ENCODE measurements around the gene ACTR3C. TPM values are rescaled to one million over a fixed set of nuclear protein-coding genes. Genes with fewer than 3 reads are reported as not detected.
"Not testable (repeated sequence)": the region's sequence is repeated elsewhere in the genome, so short reads cannot be mapped to it uniquely, and the experiment has no call there.

Gene ACTR3C
- polyA plus RNA-seq, 4 donors, result 2.4 to 9.6 (median 6.0) TPM

DNA sequence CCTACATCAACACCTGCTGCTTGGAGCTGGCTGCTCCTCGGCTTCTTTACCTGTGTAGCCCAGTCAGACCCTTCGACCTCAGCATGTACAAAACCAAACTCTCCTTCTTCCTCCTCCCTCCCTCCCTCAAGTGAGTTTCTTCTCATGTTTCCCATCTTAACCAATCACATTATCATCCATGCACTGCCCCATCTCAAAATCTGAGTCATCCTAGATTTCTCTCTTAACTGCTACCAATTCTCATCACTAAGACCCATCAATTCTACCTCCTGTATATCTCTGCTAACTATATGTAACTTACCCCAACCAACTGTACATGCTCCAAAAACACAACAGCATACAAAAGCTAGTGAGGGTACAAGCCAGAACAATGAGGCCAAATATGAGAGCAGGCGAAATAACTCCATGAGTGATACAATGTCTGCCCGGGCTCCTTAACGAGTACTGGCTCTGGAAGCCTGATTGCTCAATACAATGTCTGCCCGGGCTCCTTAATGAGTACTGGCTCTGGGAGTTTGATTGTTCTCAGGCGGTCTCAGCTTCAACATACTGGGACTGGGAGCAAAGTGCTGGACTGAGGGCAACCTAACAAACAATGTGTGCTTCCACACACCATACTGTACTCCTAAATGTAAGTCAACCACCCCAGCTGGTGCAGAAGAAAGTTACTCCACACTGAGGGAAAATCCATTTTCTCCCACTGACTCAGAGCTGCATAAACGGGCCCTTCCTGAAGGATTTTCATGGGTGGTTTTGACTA is 18.7 kb downstream of the ACTR3C start:
- not testable (repeated sequence) for FAIRE-seq

GRCh38 chr7:150302908-150303310 is 20.4 kb downstream of the ACTR3C start:
- not testable (repeated sequence) for H3K27me3 ChIP-seq (ENCODE audit: control insufficient read depth in 3 of 3, insufficient read depth in 3 of 3, low read length in 3 of 3); H3K4me1 ChIP-seq (ENCODE audit: control insufficient read depth in 3 of 3, insufficient read depth in 2 of 3, low read depth in 1 of 3, low read length in 2 of 3); H3K9me3 ChIP-seq (ENCODE audit: control insufficient read depth in 2 of 2, insufficient read depth in 1 of 2, low read depth in 1 of 2, low read length in 1 of 2); DNase-seq; H3K4me3 ChIP-seq (ENCODE audit: low read depth in 1 of 3, low read length in 3 of 3); H3K27ac ChIP-seq (ENCODE audit: low read depth in 1 of 3, low read length in 2 of 3); FAIRE-seq; H3K36me3 ChIP-seq (ENCODE audit: control insufficient read depth in 3 of 3, insufficient read depth in 2 of 3, low read depth in 1 of 3, low read length in 3 of 3)
- WGBS, 3 donors, result 70 to 82% (median 82%) methylated on average over 1 of the region's 1 CpG

More for the DNA sequence above, 18.7 kb downstream of the ACTR3C start:
- not testable (repeated sequence) for H3K4me3 ChIP-seq (ENCODE audit: low read depth in 1 of 3, low read length in 3 of 3); H3K36me3 ChIP-seq (ENCODE audit: control insufficient read depth in 3 of 3, insufficient read depth in 2 of 3, low read depth in 1 of 3, low read length in 3 of 3); H3K9me3 ChIP-seq (ENCODE audit: control insufficient read depth in 2 of 2, insufficient read depth in 1 of 2, low read depth in 1 of 2, low read length in 1 of 2); H3K4me1 ChIP-seq (ENCODE audit: control insufficient read depth in 3 of 3, insufficient read depth in 2 of 3, low read depth in 1 of 3, low read length in 2 of 3); DNase-seq; H3K27me3 ChIP-seq (ENCODE audit: control insufficient read depth in 3 of 3, insufficient read depth in 3 of 3, low read length in 3 of 3); H3K27ac ChIP-seq (ENCODE audit: low read depth in 1 of 3, low read length in 2 of 3)
- WGBS, 3 donors, result 53 to 66% (median 62%) methylated on average over 7 to 8 of the region's 8 CpGs

GRCh38 chr7:150297978-150298377 is 25.4 kb downstream of the ACTR3C start:
- H3K4me3 ChIP-seq (ENCODE audit: low read depth in 1 of 3, low read length in 3 of 3); H3K4me1 ChIP-seq (ENCODE audit: control insufficient read depth in 3 of 3, insufficient read depth in 2 of 3, low read depth in 1 of 3, low read length in 2 of 3); H3K27me3 ChIP-seq (ENCODE audit: control insufficient read depth in 3 of 3, insufficient read depth in 3 of 3, low read length in 3 of 3); H3K27ac ChIP-seq (ENCODE audit: low read depth in 1 of 3, low read length in 2 of 3); DNase-seq; H3K36me3 ChIP-seq (ENCODE audit: control insufficient read depth in 3 of 3, insufficient read depth in 2 of 3, low read depth in 1 of 3, low read length in 3 of 3); FAIRE-seq; H3K9me3 ChIP-seq (ENCODE audit: control insufficient read depth in 2 of 2, insufficient read depth in 1 of 2, low read depth in 1 of 2, low read length in 1 of 2): not testable (repeated sequence)

- H3K27ac ChIP-seq (ENCODE audit: low read depth in 1 of 3, low read length in 2 of 3); H3K4me1 ChIP-seq (ENCODE audit: control insufficient read depth in 3 of 3, insufficient read depth in 2 of 3, low read depth in 1 of 3, low read length in 2 of 3); H3K36me3 ChIP-seq (ENCODE audit: control insufficient read depth in 3 of 3, insufficient read depth in 2 of 3, low read depth in 1 of 3, low read length in 3 of 3); FAIRE-seq; H3K9me3 ChIP-seq (ENCODE audit: control insufficient read depth in 2 of 2, insufficient read depth in 1 of 2, low read depth in 1 of 2, low read length in 1 of 2); DNase-seq; H3K27me3 ChIP-seq (ENCODE audit: control insufficient read depth in 3 of 3, insufficient read depth in 3 of 3, low read length in 3 of 3); H3K4me3 ChIP-seq (ENCODE audit: low read depth in 1 of 3, low read length in 3 of 3): not testable (repeated sequence)
- WGBS, 3 donors, result 74 to 83% (median 77%) methylated on average over 8 to 9 of the region's 10 CpGs
Observed at GRCh38 chr7:150296802-150297201, 26.5 kb downstream of the ACTR3C start.

DNA sequence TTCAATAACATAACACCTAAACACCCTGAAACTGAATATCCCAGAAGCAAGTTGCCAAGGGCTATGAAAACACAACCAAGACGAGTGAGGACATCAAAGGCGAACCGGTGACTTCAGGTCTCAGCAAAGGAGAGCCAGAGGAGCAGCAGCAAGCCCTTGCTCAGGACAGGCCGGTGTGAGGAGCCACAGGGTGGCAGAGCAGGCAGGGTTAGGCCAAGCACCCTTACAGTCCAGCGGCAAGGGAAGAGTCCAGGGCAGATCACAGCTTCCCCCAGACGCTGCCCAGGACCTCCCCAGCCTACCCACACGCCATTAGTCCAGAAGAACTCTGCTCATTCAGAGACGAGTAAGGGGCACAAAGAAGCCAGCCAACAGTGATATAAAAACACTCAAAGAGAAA is 27.7 kb downstream of the ACTR3C start:
- not testable (repeated sequence) for H3K4me1 ChIP-seq (ENCODE audit: control insufficient read depth in 3 of 3, insufficient read depth in 2 of 3, low read depth in 1 of 3, low read length in 2 of 3); H3K36me3 ChIP-seq (ENCODE audit: control insufficient read depth in 3 of 3, insufficient read depth in 2 of 3, low read depth in 1 of 3, low read length in 3 of 3); H3K4me3 ChIP-seq (ENCODE audit: low read depth in 1 of 3, low read length in 3 of 3); FAIRE-seq; H3K9me3 ChIP-seq (ENCODE audit: control insufficient read depth in 2 of 2, insufficient read depth in 1 of 2, low read depth in 1 of 2, low read length in 1 of 2); H3K27me3 ChIP-seq (ENCODE audit: control insufficient read depth in 3 of 3, insufficient read depth in 3 of 3, low read length in 3 of 3); DNase-seq; H3K27ac ChIP-seq (ENCODE audit: low read depth in 1 of 3, low read length in 2 of 3)
- WGBS, 3 donors, result 76 to 88% (median 78%) methylated on average over 2 to 3 of the region's 8 CpGs

GRCh38 chr7:150295027-150295426 is 28.3 kb downstream of the ACTR3C start:
- not testable (repeated sequence) for DNase-seq

GRCh38 chr7:150290317-150290716 is 33.0 kb downstream of the ACTR3C start:
- not testable (repeated sequence) for FAIRE-seq
- WGBS, 3 donors, result 78 to 84% (median 79%) methylated on average over 6 of the region's 6 CpGs

More at GRCh38 chr7:150295027-150295426, 28.3 kb downstream of the ACTR3C start:
- H3K27me3 ChIP-seq (ENCODE audit: control insufficient read depth in 3 of 3, insufficient read depth in 3 of 3, low read length in 3 of 3); H3K36me3 ChIP-seq (ENCODE audit: control insufficient read depth in 3 of 3, insufficient read depth in 2 of 3, low read depth in 1 of 3, low read length in 3 of 3); H3K4me3 ChIP-seq (ENCODE audit: low read depth in 1 of 3, low read length in 3 of 3); FAIRE-seq; H3K9me3 ChIP-seq (ENCODE audit: control insufficient read depth in 2 of 2, insufficient read depth in 1 of 2, low read depth in 1 of 2, low read length in 1 of 2); H3K27ac ChIP-seq (ENCODE audit: low read depth in 1 of 3, low read length in 2 of 3); H3K4me1 ChIP-seq (ENCODE audit: control insufficient read depth in 3 of 3, insufficient read depth in 2 of 3, low read depth in 1 of 3, low read length in 2 of 3): not testable (repeated sequence)
- 88 to 95% (median 92%) methylated on average over 8 of the region's 8 CpGs for WGBS, 3 donors

GRCh38 chr7:150288816-150289215 is 34.5 kb downstream of the ACTR3C start:
- not testable (repeated sequence) for H3K9me3 ChIP-seq (ENCODE audit: control insufficient read depth in 2 of 2, insufficient read depth in 1 of 2, low read depth in 1 of 2, low read length in 1 of 2); H3K4me1 ChIP-seq (ENCODE audit: control insufficient read depth in 3 of 3, insufficient read depth in 2 of 3, low read depth in 1 of 3, low read length in 2 of 3); H3K27me3 ChIP-seq (ENCODE audit: control insufficient read depth in 3 of 3, insufficient read depth in 3 of 3, low read length in 3 of 3); H3K36me3 ChIP-seq (ENCODE audit: control insufficient read depth in 3 of 3, insufficient read depth in 2 of 3, low read depth in 1 of 3, low read length in 3 of 3); H3K4me3 ChIP-seq (ENCODE audit: low read depth in 1 of 3, low read length in 3 of 3); DNase-seq; FAIRE-seq; H3K27ac ChIP-seq (ENCODE audit: low read depth in 1 of 3, low read length in 2 of 3)
- WGBS, 3 donors, result 88 to 99% (median 91%) methylated on average over 4 to 5 of the region's 6 CpGs

More at GRCh38 chr7:150290317-150290716, 33.0 kb downstream of the ACTR3C start:
- H3K4me1 ChIP-seq (ENCODE audit: control insufficient read depth in 3 of 3, insufficient read depth in 2 of 3, low read depth in 1 of 3, low read length in 2 of 3); H3K27me3 ChIP-seq (ENCODE audit: control insufficient read depth in 3 of 3, insufficient read depth in 3 of 3, low read length in 3 of 3); H3K27ac ChIP-seq (ENCODE audit: low read depth in 1 of 3, low read length in 2 of 3); DNase-seq; H3K36me3 ChIP-seq (ENCODE audit: control insufficient read depth in 3 of 3, insufficient read depth in 2 of 3, low read depth in 1 of 3, low read length in 3 of 3); H3K9me3 ChIP-seq (ENCODE audit: control insufficient read depth in 2 of 2, insufficient read depth in 1 of 2, low read depth in 1 of 2, low read length in 1 of 2); H3K4me3 ChIP-seq (ENCODE audit: low read depth in 1 of 3, low read length in 3 of 3): not testable (repeated sequence)

- DNase-seq; H3K27ac ChIP-seq (ENCODE audit: low read depth in 1 of 3, low read length in 2 of 3); H3K4me3 ChIP-seq (ENCODE audit: low read depth in 1 of 3, low read length in 3 of 3); FAIRE-seq; H3K9me3 ChIP-seq (ENCODE audit: control insufficient read depth in 2 of 2, insufficient read depth in 1 of 2, low read depth in 1 of 2, low read length in 1 of 2); H3K36me3 ChIP-seq (ENCODE audit: control insufficient read depth in 3 of 3, insufficient read depth in 2 of 3, low read depth in 1 of 3, low read length in 3 of 3); H3K27me3 ChIP-seq (ENCODE audit: control insufficient read depth in 3 of 3, insufficient read depth in 3 of 3, low read length in 3 of 3); H3K4me1 ChIP-seq (ENCODE audit: control insufficient read depth in 3 of 3, insufficient read depth in 2 of 3, low read depth in 1 of 3, low read length in 2 of 3): not testable (repeated sequence)
- 79 to 90% (median 82%) methylated on average over 7 of the region's 7 CpGs for WGBS, 3 donors
Observed at GRCh38 chr7:150287815-150288214, 35.5 kb downstream of the ACTR3C start.

Data from small intestine (tissue), 7 donors.